Skeletal muscle cell (primary cell): Measurements from ENCODE around the gene PITPNM3.
"Not testable (repeated sequence)": the region's sequence is repeated elsewhere in the genome, so short reads cannot be mapped to it uniquely, and the experiment has no call there.

Experiments
- DNase-seq: peaks from one replicate; pipeline ENCODE4 v3.0.0-alpha.2; 2010; ENCODE audit warnings: low read depth
- H3K4me3 ChIP-seq: 2 replicates; pipeline ENCODE4 v1.5.1; 2011; ENCODE audit warnings: low read depth, mild to moderate bottlenecking, control low read depth, low read length, moderate library complexity

Gene PITPNM3

GRCh38 chr17:6576038-6576785 is 19.9 kb upstream of the PITPNM3 start:
- DNase-seq: no peak
- no peak overlapping the region for H3K4me3 ChIP-seq

- no peak overlapping the region for H3K4me3 ChIP-seq
- no peak for DNase-seq
Measured at GRCh38 chr17:6575596-6575988, 19.2 kb upstream of the PITPNM3 start.

DNA sequence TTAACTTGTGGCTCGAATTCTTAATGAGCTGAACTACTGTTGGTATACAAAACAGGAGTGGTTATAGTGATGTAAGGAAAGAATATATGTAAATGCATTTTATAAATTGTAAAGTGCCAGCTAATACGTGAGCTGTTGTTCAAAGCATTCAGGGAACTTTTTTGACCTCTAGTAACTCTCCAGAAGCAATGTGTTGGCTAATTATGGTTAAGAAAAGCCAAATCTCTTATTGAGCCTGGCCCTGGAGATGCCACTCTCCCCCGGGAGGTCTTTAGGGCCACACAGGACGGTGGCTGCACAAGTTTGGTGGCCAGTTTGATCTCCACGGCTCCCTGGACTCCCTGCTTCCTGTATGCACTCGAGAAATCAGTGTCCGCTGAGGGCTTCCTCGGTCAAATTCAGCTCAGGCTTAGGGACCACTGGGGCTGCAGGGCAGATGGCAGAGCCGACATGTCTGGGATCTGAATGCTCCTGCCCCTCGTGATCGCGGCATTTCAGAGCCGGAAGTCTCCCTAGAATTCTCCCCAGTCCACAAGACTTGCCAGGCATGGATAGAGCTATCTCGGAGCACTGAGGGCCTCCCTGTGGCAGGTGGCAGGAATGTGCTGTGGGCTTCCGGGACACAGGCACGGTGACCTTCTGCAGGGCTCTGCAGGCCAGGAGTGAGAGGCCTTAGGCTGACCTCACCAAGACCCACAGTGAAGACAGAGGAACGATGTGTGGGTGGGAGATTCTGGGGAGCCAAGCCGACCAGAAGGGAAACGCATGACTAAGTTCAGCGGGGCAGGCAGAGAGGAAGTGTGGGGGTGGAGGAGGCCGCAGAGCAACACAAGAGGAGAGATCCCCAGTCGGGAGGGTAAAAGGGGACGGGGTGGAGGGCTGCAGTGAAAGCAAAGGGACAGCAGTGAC is 18.6 kb upstream of the PITPNM3 start:
- DNase-seq: no peak

DNA sequence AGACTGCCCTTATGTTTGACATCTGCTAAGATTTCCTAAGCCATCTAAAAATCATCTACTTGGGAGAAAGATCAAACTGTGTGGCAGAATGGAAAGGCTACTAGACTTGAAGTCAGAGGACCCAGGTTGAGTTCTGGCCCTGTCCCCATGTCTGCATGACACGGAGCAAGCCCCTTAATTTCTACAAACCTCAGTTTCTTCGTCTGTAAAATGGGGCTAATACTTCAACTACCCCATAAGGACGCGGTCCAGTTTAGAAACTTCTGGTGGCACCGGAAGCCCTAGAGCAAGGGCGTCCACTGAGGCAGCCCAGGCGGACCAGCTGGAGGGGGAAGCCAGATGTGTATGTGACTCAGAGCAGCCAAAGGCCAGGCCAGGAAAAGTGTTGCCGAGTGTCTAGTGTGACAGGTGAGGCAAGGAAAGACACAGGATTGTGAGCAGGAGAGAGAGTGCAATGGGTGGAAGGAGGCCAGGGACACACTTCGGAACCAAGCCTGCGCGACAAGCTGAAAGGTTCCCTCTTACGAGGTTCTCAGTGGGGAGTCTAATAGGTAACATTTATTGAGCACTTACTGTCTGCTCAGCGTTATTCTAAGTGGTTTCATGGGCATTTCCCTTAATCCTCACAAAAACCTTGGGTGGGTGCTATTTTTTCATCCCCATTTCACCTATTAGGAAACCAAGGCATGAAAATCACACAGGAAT is 17.8 kb upstream of the PITPNM3 start:
- no peak overlapping the region for H3K4me3 ChIP-seq

More for the DNA sequence above, 18.6 kb upstream of the PITPNM3 start:
- no peak overlapping the region for H3K4me3 ChIP-seq

DNA sequence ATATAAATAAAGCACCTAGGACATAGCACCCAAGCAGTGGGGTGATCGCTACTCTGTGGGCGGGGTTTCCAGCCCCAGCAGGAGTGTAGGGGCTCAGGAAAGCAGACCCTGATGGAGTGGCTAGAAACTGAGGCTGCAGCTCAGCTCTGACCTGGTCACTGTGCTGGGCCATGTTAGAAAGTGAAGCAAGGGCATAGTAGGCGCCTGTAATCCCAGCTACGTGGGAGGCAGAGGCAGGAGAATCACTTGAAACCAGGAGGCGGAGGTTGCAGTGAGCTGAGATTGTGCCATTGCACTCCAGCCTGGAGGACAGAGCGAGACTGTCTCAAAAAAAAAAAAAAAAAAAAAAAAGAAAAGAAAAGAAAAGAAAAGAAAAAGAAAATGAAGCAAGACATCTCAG is 17.1 kb upstream of the PITPNM3 start:
- H3K4me3 ChIP-seq, DNase-seq: not testable (repeated sequence)

More for the DNA sequence above, 17.8 kb upstream of the PITPNM3 start:
- no peak for DNase-seq

GRCh38 chr17:6572972-6573370 is 16.6 kb upstream of the PITPNM3 start:
- DNase-seq: no peak
- H3K4me3 ChIP-seq: no peak overlapping the region

DNA sequence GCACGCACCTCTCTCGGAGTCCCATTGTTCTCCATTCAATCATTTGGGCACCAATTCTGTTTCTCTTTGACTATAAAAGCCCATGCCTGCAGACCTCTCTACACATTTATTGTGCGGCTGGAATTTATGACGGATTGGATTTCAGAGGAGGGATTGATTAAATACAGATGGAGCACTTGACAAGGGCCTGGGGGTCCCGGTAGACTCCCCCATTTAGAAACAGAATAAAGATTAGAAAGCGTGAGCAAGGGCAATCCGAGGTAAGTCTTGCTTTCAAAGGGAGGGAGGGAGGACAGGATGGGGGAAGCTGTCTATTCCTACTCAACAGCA is 15.1 kb upstream of the PITPNM3 start:
- no peak overlapping the region for H3K4me3 ChIP-seq
- no peak for DNase-seq

DNA sequence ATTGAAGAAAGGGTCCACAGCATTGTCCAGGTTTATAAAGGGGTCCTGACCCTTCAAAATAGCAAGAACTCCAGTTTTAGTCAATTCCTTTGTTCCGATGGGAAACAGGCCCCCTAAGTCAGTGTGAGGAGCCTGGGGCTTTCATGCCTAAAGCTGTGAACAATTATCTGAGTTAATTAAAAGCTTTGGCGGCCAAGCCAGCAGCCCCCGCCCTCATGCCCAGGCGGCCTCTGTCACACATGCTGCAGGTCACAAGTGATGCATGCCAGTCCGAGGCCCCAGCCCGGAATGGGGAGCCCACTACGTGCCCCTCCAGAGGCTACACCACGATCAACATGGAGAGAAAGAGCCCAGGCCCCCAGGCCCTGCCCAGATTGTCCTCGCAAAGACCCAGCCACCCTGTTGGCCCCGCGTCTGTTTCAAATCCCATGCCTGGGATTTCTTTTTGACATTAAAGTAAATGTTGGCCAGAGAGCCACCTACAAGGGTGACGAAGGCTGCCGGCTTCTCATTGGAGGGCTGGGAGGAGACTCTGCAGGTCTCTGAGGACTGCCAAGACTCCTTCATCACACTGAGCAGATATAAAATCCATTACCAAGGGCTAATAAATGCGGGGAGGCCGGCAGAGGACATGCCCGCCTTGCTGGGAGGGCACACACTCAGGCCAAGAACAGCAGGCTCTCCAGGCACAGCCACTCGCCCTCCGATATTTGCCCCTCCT is 14.5 kb upstream of the PITPNM3 start:
- no peak overlapping the region for H3K4me3 ChIP-seq
- no peak for DNase-seq

GRCh38 chr17:6569370-6570285 is 13.3 kb upstream of the PITPNM3 start:
- DNase-seq: no peak
- H3K4me3 ChIP-seq: no peak overlapping the region

DNA sequence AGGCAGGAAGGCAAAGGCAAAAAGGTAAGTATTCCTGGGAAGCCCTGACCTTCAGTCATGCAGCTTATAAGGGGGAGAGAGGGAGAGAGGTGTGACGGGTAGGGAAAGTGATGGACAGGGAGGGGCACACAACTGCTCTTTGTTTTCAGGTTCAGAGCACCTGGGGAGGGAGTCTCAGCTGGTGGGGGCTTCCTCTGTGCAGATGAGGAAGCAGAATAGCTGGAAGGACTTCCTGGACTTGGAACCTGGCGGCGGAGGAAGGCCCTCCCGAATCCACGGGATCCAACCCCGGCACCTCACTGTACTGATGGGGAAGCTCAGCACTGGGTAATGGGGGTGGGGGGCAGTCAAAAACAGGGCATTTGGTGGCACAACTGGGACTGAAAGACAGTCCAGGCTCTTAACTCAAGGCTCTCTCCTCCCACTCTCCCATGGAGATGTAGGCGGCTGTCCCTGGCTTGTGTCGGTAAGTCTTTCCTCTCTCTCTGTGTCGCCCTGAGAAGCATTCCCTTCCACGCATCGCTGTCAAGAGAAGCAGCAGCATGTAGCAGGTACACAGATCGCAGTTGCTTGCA is 11.9 kb upstream of the PITPNM3 start:
- DNase-seq: no peak
- no peak overlapping the region for H3K4me3 ChIP-seq

- no peak for DNase-seq
- no peak overlapping the region for H3K4me3 ChIP-seq
Measured at GRCh38 chr17:6567528-6568183, 11.3 kb upstream of the PITPNM3 start.

- H3K4me3 ChIP-seq: no peak overlapping the region
- DNase-seq: no peak
Measured at GRCh38 chr17:6561446-6561845, 5.1 kb upstream of the PITPNM3 start.

DNA sequence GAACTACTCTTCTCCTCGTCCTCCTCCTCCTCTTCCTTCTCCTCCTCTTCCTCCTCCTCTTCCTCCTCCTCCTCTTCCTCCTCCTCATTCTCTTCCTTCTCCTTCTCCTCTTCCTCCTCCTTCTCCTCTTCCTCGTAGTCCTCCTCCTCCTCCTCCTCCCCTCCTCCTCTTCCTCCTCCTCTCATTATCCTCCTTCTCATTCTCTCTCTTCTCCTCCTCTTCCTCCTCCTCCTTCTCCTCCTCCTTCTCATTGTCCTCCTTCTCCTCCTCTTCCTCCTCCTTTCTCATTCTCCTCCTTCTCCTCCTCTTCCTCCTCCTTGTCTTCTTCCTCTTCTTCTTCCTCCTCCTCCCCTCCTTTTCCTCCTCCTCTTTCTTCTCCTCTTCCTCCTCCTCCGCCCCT is 4.1 kb upstream of the PITPNM3 start:
- no peak for DNase-seq
- H3K4me3 ChIP-seq: no peak overlapping the region

- no peak for DNase-seq
- no peak overlapping the region for H3K4me3 ChIP-seq
Measured at GRCh38 chr17:6559753-6560215, 3.4 kb upstream of the PITPNM3 start.

- DNase-seq: no peak
- no peak overlapping the region for H3K4me3 ChIP-seq
Measured at GRCh38 chr17:6558932-6559752, 2.8 kb upstream of the PITPNM3 start.

DNA sequence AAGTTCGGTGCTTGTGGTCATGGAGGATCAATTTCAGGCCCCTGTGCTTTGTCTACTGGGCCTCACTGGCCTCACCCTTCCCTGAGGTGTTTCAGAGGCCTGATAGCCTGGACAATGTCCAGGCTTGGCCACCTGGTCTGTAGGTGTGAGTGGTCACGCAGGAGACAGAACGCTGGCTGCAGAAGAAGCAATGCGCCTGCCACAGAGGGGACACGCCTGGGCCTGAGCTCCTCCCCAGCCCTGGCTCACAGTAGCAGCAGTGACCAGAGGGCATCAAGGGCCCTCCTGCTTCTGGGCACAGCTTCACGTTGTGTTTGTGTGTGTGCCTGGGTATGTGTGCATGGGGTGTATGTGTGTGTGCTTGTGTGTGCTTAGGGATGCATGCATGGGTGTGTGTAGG is 1.9 kb upstream of the PITPNM3 start:
- no peak for DNase-seq
- no peak overlapping the region for H3K4me3 ChIP-seq

DNA sequence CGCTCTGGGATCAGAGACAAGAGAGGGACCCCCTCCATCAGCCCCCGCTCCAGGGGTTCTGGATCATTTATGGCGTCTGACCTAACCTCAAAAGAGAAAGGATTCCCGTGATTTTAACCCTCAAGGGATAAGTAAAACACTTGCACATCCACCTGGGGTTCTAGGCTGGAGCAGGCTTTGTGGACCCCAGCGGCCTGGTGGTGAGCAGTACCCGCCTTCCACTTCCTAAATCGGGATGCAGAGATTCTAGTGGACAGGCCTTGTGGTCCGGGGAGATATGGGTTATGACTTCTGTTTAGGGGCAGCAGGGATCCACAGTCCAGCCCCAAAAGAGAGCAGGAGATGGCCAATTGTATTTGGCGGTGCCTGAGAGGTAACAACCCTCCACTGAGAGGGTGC is 684 bp upstream of the PITPNM3 start:
- H3K4me3 ChIP-seq: no peak overlapping the region
- no peak for DNase-seq
